GM19239 (cell line): ENCODE results near the gene VPS13C.
A peak's percentile ranks its signal among the peaks of the same experiment; 100 is the strongest.

ENCODE experiments used
- DNase-seq: peaks from one replicate; pipeline ENCODE4 v3.0.0; 2011; ENCODE audit warnings: low spot score; ENCODE audit not compliant: insufficient read length
- FAIRE-seq: peaks from 2 replicates; lab custom pipeline; 2011; peaks lifted over from hg19 to GRCh38; lab: Jason Lieb, UNC

The VPS13C gene

GRCh38 chr15:62075595-62076277 lies 15.5 kb upstream of the VPS13C start:
- no peak for DNase-seq
- FAIRE-seq, result no peak

- DNase-seq, result peak; percentile 21
- FAIRE-seq, result peak; percentile 4
Measured at GRCh38 chr15:62071711-62072308, 11.6 kb upstream of the VPS13C start.

DNA sequence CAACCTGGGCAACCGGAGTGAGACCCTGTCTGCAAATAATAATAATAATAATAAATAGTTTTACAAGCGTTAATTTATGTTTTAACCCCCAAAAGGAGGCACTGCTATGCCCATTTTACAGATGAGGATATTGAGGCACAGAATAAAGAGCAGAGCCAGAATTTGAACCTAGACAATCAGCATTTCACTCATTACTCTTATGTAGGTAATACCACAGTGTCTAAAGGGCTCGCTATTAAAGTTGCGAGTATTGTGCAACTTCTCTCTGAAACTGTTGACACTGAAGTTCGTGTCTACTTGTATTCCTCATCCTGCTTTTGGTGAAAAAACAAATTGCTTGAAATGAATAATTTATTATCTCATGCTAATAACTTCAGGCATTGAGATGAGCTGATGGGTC lies 9.3 kb upstream of the VPS13C start:
- DNase-seq (no peak), FAIRE-seq (no peak)

GRCh38 chr15:62068810-62069167 lies 8.5 kb upstream of the VPS13C start:
- peak; percentile 26 for FAIRE-seq
- DNase-seq, result no peak

- DNase-seq, result no peak
Measured at GRCh38 chr15:62068071-62068809, 8.0 kb upstream of the VPS13C start.

GRCh38 chr15:62067448-62068044 lies 7.3 kb upstream of the VPS13C start:
- FAIRE-seq (no peak), DNase-seq (peak; percentile 16)

More at GRCh38 chr15:62068071-62068809, 8.0 kb upstream of the VPS13C start:
- FAIRE-seq, result no peak

DNA sequence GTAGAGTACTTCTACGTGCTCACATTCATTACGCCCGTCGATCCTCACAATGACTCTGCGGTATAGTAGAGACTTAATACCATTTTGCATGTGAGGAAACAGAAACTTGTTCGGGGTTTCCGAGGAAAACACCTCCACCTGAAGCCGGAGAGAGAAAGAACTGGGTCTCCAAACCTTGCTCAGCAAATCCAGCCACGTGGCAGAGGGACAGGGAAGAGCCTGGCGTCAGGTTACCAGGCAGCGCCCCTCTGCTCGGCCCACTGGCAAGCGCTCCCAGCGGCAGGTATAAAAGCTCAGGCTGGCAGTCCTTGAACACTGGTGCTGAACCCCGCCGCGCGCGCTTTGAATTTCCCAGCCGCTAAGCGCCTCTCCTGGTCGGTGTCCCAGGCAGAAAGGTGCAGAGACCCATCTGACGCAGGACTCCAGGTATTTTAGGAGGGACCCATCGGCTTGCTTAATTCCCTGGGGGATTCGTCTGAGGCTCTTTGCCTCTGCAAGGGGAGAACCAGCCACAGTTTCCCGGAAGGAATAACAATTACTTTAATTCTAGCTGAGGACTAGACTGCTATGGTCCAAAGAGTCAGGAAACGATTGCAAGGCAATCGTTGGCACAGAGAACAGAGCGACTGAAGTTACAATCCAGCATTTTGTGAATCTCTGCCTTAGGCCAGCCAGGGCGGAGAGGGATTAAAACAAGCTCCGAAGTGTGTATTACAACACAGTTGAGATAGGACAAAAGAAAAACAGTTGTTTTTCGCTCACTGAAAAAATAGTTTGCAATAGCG lies 6.6 kb upstream of the VPS13C start, which contains the start of gene C2CD4A:
C2CD4A (plus strand) TSS at position 315 of the 785 bp plus-strand sequence. CDS start 637 bp downstream, outside the sequence.
- FAIRE-seq (peak; percentile 64), DNase-seq (peak; percentile 17)

DNA sequence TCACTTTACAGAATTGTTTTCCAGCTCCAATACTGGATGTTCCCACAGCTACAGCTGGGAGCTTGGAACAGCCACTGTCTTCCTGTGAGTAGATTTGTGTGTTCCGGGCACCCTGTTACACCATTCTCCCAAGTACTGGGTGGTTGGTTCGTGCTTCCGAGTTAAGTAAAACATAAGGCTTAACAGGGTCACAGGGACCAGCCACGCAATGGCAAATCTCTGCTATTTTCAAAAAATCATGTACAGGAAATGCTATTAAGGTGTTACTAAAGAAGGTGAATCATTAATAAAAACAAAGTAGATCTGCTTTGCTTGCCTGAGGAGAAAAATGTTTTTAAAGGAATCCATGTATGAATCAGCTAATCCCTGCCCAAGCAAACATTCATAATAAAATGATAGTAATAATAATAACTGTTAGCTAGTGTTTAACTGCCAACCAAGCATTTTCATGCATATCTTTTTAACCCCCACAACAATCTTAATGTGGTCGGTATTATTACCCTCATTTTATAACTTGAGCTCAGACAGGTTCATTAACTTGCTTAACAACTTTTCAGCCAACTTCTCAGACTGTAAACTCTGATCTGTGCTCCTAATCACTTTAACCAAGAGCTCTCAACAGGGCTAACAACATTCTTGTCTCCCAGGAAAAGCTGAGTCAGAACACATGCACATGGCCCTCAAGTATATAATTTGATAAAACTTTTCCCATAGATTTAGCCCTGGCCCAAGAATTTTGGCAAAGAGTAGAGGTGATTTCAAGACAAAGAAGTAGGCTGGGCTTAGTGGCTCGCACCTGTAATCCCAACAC lies 3.8 kb upstream of the VPS13C start:
- no peak for DNase-seq
- FAIRE-seq, result no peak

GRCh38 chr15:62060896-62061280 lies 641 bp upstream of the VPS13C start:
- FAIRE-seq (peak; percentile 47), DNase-seq (no peak)

DNA sequence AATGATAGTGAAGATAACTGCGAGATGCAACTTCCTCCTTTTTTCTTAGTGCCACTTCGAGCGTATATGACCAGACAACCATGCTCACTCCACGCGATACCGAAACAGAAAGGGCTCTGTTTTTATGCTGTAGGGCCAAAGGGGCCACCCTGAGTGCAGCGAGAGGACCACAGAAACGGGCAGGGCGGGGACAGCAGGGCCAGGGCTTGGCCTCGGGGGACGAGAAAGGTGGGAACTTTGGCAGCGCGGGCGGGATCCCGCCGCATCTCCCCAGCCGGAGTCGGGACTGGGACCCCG lies 483 bp downstream of the VPS13C start:
- FAIRE-seq (peak; percentile 97), DNase-seq (peak; percentile 62)

DNA sequence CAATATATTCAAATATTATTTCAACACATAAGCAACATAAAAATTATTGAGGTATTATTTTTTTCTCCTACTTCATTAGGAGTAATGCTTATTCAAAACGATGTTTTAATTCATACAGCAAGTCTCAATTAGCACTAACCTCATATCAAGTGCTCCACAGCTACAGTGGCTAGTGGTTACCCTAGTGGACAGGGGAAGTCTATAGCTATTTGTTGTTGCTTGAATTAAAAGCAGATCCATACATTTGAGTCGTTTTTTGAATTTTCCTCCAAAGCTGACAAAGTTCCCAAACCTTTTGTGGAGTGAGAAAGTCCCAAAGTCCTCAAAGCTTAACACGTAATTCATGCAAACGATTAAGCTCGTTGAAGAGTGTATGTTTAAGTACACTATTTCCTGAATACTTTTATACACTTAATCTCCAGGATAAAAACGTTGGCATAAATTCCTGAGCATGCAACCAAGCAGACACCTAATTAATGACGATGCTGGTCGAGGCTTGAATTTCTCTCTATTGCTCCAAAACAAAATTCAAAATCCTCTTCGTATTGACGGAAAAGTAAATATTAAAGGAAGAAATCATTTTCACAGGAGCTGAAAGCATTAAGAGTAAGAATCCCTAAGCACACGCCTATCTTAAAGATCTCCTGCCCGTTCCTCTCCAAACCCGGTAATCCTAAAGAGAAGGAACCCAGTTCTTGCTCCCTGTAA lies 985 bp downstream of the VPS13C start:
- DNase-seq (no peak), FAIRE-seq (no peak)

DNA sequence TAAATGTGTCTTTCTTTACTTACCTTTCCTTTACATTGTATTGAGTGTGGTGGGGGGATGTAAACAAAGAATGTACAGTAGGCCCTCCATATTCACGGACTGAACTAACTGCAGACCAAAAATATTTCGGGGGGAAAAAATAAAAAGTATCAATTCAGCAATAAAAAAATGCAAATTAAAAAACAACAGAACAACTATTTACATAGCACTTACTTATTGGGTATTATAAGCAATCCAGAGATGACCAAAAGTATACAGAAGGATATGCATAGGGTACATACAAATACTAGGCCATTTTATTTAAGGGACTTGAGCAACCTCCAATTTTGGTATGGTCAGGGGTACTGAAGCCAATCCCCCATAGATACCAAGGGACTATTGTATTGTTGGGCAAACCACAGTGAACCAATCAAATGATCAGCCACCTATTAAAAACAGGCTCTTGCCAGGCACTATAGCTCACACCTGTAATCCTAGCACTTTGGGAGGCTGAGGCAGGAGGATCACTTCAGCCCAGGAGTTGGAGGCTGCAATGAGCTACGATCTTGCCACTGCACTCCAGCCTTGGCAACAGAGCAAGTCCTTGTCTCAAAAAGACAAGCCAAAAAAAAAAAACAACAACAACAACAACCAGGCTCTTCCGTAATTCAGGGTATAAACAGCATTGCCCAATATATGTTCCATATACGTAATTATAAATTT lies 1.8 kb downstream of the VPS13C start:
- no peak for FAIRE-seq
- no peak for DNase-seq

DNA sequence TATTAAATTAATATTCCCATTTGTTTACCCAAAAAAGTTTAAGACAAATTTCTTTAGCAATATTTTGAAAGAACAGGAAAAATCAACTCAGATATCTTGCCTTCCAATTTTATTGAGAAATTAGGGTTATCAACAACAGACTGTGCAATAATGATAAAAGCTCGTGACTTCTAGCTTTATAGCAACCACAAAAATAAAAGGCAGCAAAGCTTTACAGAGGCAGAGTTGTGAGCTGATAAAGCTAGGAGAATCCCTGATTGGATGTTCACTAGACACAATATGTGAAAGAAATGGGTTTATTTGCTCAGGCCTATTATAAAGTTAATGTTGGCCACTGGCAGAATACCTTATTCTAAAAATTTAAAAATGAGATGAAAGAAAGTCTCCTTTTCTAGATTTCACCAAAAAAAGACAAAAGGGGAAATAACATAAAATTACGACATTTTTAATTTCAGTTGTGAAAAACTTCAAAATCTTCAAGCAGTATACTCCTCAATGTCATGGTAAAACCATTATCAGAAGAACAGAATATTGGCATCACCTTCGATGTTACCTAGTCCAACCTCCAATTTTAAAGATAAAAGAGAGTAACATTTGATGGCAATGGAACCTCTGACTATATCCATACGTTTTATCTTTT lies 2.8 kb downstream of the VPS13C start:
- FAIRE-seq, result no peak
- DNase-seq, result no peak

DNA sequence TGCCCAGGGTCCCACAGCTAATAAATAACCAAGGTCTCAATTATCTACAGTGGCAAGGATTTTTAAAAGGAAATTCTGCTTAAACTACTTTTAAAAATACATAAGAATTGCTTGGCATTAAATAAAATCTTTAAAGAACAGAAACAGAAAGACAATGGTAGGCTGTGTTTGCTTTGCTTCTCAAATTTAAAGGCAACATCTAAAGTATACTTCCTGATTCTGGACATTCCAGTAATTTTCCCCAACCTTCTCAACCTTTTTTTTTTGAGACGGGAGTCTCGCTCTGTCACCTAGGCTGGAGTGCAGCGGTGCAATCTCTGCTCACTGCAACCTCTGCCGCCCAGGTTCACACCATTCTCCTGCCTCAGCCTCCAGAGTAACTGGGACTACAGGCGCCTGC lies 5.3 kb downstream of the VPS13C start:
- DNase-seq (no peak), FAIRE-seq (no peak)

- FAIRE-seq (peak; percentile 54), DNase-seq (no peak)
Measured at GRCh38 chr15:62053439-62054085, 6.7 kb downstream of the VPS13C start.

GRCh38 chr15:62052713-62053112 lies 7.5 kb downstream of the VPS13C start:
- DNase-seq (no peak), FAIRE-seq (peak; percentile 88)

DNA sequence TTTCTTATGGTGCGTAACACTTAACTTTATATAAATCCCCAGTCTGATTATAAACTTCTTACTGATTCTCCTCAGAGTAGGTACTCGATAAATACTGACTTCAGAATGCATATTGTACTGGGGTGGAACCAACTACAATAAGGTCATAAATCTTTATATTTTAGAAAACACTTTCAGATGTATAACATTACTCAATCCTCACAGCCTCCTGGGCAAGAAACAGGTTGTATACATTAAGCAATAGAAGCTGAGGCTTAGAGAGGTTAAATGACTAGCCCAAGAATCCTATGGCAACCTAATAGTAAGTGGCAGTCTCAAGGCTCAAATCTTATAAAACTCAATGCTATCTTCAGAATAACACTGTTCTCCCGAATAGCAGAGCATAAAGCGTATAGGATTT lies 9.1 kb downstream of the VPS13C start:
- DNase-seq, result no peak
- FAIRE-seq, result no peak
